Measurements from ENCODE around the gene EMC7. TPM values are rescaled to one million over a fixed set of nuclear protein-coding genes. Genes with fewer than 3 reads are reported as not detected.

The EMC7 gene
- total and polyA plus RNA-seq, 3 donors from 2014 or later = 73.2 to 170 (median 74.6) TPM

GRCh38 chr15:34109797-34110663 is 8.4 kb upstream of the EMC7 start:
- intact Hi-C loops (cut with DNase I; ENCODE audit: low total_unique reads) = loop anchor here (10.0 kb wide), 1 partner anchor 115 kb away; the partner anchor contains the start of gene EMC4
- no peaks in the 10 kb centered on the region for H3K4me1 ChIP-seq
- no peak overlapping the region for H3K27ac ChIP-seq
- no peaks in the 10 kb centered on the region for H3K36me3 ChIP-seq (ENCODE audit: low read depth, missing control alignments)
- H3K9me3 ChIP-seq = no peaks in the 10 kb centered on the region
- DNase-seq = no peak
- H3K27me3 ChIP-seq = no peaks in the 10 kb centered on the region
- H3K4me3 ChIP-seq = no peak overlapping the region
- no peak for TF ChIP-seq POLR2A (IDR thresholded peaks at IDR 0.05)
- TF ChIP-seq CTCF (IDR thresholded peaks at IDR 0.05) = peak; percentile 39 to 51 (median 50)
- WGBS, 2 donors = 76% methylated on average over 5 of the region's 5 CpGs

- 92 to 94% methylated on average over 2 of the region's 2 CpGs for WGBS, 2 donors
- H3K27me3 ChIP-seq = no peaks in the 10 kb centered on the region
- no peak for TF ChIP-seq CTCF (IDR thresholded peaks at IDR 0.05)
- no peak for TF ChIP-seq POLR2A (IDR thresholded peaks at IDR 0.05)
- H3K4me3 ChIP-seq = no peak overlapping the region
- no peak for DNase-seq
- H3K36me3 ChIP-seq (ENCODE audit: low read depth, missing control alignments) = no peaks in the 10 kb centered on the region
- H3K27ac ChIP-seq = no peak overlapping the region
- H3K9me3 ChIP-seq = no peaks in the 10 kb centered on the region
- intact Hi-C loops (cut with DNase I; ENCODE audit: low total_unique reads) = loop anchor here (10.0 kb wide), 1 partner anchor 117 kb away; the partner anchor contains the start of gene EMC4
- H3K4me1 ChIP-seq = no peaks in the 10 kb centered on the region
Measured at GRCh38 chr15:34107315-34107714, 5.7 kb upstream of the EMC7 start.

GRCh38 chr15:34106423-34106822 is 4.8 kb upstream of the EMC7 start:
- Histone ChIP-seq H3K9me3 (no peaks in the 10 kb centered on the region), H3K27me3 (no peaks in the 10 kb centered on the region), H3K36me3 (ENCODE audit: low read depth, missing control alignments) (no peaks in the 10 kb centered on the region), H3K27ac (no peak overlapping the region), H3K4me3 (no peak overlapping the region), H3K4me1 (no peaks in the 10 kb centered on the region)
- intact Hi-C loops (cut with DNase I; ENCODE audit: low total_unique reads) = loop anchor here (10.0 kb wide), 1 partner anchor 118 kb away; the partner anchor contains the start of gene EMC4
- TF ChIP-seq CTCF (IDR thresholded peaks at IDR 0.05) (no peak), POLR2A (IDR thresholded peaks at IDR 0.05) (no peak)
- WGBS, 2 donors = 96 to 100% methylated on average over 1 of the region's 1 CpG
- no peak for DNase-seq

- TF ChIP-seq CTCF (IDR thresholded peaks at IDR 0.05) = no peak
- H3K4me3 ChIP-seq = peak overlapping the region; percentile 85 to 96
- H3K4me1 ChIP-seq = peaks cover 4% of the 10 kb centered on the region
- H3K36me3 ChIP-seq (ENCODE audit: low read depth, missing control alignments) = no peaks in the 10 kb centered on the region
- DNase-seq = no peak
- H3K27ac ChIP-seq = peak overlapping the region; percentile 63 to 74
- H3K27me3 ChIP-seq = no peaks in the 10 kb centered on the region
- intact Hi-C loops (cut with DNase I; ENCODE audit: low total_unique reads) = loop anchor here (10.0 kb wide), 1 partner anchor 122 kb away; the partner anchor contains the start of gene EMC4
- 13 to 17% methylated on average over 29 of the region's 29 CpGs for WGBS, 2 donors
- no peaks in the 10 kb centered on the region for H3K9me3 ChIP-seq
Measured at GRCh38 chr15:34102175-34102925, 688 bp upstream of the EMC7 start.

Data from testis (tissue), 3 donors.